Measurements from ENCODE around the gene OXTR.
A peak's percentile ranks its signal among the peaks of the same experiment; 100 is the strongest.

OXTR gene

GRCh38 chr3:8767256-8767666 is 2.2 kb downstream of the OXTR start:
- no peak for DNase-seq

GRCh38 chr3:8766148-8766547 is 3.3 kb downstream of the OXTR start:
- DNase-seq: no peak

- no peak for DNase-seq
These were observed 3.9 kb downstream of the OXTR start for GRCh38 chr3:8765528-8765927.

GRCh38 chr3:8764528-8764927 is 4.9 kb downstream of the OXTR start:
- DNase-seq: no peak

GRCh38 chr3:8762607-8763377 is 6.6 kb downstream of the OXTR start:
- no peak for DNase-seq

GRCh38 chr3:8761866-8762265 is 7.5 kb downstream of the OXTR start:
- DNase-seq: no peak

GRCh38 chr3:8760506-8760905 is 8.9 kb downstream of the OXTR start:
- DNase-seq: no peak

GRCh38 chr3:8760091-8760490 is 9.3 kb downstream of the OXTR start:
- no peak for DNase-seq

GRCh38 chr3:8759038-8759707 is 10.2 kb downstream of the OXTR start:
- no peak for DNase-seq

GRCh38 chr3:8757551-8758518 is 11.6 kb downstream of the OXTR start:
- no peak for DNase-seq

- no peak for DNase-seq
These were observed 12.7 kb downstream of the OXTR start for GRCh38 chr3:8756671-8757070.

GRCh38 chr3:8755564-8756237 is 13.7 kb downstream of the OXTR start:
- DNase-seq: no peak

- DNase-seq: no peak
These were observed 14.3 kb downstream of the OXTR start for GRCh38 chr3:8755097-8755496.

- DNase-seq: no peak
These were observed 16.6 kb downstream of the OXTR start for GRCh38 chr3:8752832-8753231.

- no peak for DNase-seq
These were observed 20.1 kb downstream of the OXTR start for GRCh38 chr3:8749316-8749715.

- no peak for DNase-seq
These were observed 22.6 kb downstream of the OXTR start for GRCh38 chr3:8746780-8747345.

- no peak for DNase-seq
These were observed 23.6 kb downstream of the OXTR start for GRCh38 chr3:8745619-8746370.

- no peak for DNase-seq
These were observed 25.5 kb downstream of the OXTR start for GRCh38 chr3:8743911-8744310.

GRCh38 chr3:8743021-8743601 is 26.3 kb downstream of the OXTR start:
- DNase-seq: peak in 3 of 4 experiments; percentile 16 to 34 (median 26)

- DNase-seq: peak in 1 of 4 experiments; percentile 4
These were observed 27.7 kb downstream of the OXTR start for GRCh38 chr3:8741581-8742261.

Measured in suppressor macrophage (primary cell).